HEK293 (cell line): Measurements from ENCODE around the gene SLC30A7.

Experiments used
- KLF9 ChIP-seq: fragments of 450-650 bp; formaldehyde crosslinking; IDR thresholded peaks from 2 replicates; pipeline ENCODE4 v1.5.1; 2016; ENCODE audit warnings: missing biosample characterization, missing genetic modification characterization, low read depth
- SP2 ChIP-seq: fragments of 450-650 bp; formaldehyde crosslinking; IDR thresholded peaks from 2 replicates; pipeline ENCODE4 v1.5.1; 2016; ENCODE audit warnings: missing biosample characterization, missing genetic modification characterization
- ZNF146 ChIP-seq: fragments of 450-650 bp; formaldehyde crosslinking; IDR thresholded peaks from 2 replicates; pipeline ENCODE4 v1.5.1; 2016; ENCODE audit warnings: missing biosample characterization, missing genetic modification characterization
- ZNF2 ChIP-seq: fragments of 450-650 bp; formaldehyde crosslinking; IDR thresholded peaks from 2 replicates; pipeline ENCODE4 v1.5.1; 2016; ENCODE audit warnings: missing biosample characterization, missing genetic modification characterization
- ZNF366 ChIP-seq: fragments of 450-650 bp; formaldehyde crosslinking; conservative IDR thresholded peaks from 2 replicates; pipeline ENCODE4 v1.5.1; 2016; ENCODE audit warnings: missing biosample characterization, missing genetic modification characterization
- ZNF561 ChIP-seq: fragments of 450-650 bp; IDR thresholded peaks from 2 replicates; pipeline ENCODE4 v1.5.1; 2018; ENCODE audit warnings: missing biosample characterization, missing genetic modification characterization, borderline replicate concordance
- TF ChIP-seq, protein P1 (sequence below): fragments of 450-650 bp; formaldehyde crosslinking; IDR thresholded peaks from 2 replicates; pipeline ENCODE4 v1.5.1; 2016; ENCODE audit warnings: missing biosample characterization, missing genetic modification characterization
- TF ChIP-seq, protein P2 (sequence below): fragments of 450-650 bp; formaldehyde crosslinking; IDR thresholded peaks from 2 replicates; pipeline ENCODE4 v1.5.1; 2016; ENCODE audit warnings: missing biosample characterization, missing genetic modification characterization
- TF ChIP-seq, protein P3 (sequence below): fragments of 450-650 bp; formaldehyde crosslinking; conservative IDR thresholded peaks from 2 replicates; pipeline ENCODE4 v1.5.1; 2016; ENCODE audit warnings: low read depth, missing biosample characterization, missing genetic modification characterization

DNA sequence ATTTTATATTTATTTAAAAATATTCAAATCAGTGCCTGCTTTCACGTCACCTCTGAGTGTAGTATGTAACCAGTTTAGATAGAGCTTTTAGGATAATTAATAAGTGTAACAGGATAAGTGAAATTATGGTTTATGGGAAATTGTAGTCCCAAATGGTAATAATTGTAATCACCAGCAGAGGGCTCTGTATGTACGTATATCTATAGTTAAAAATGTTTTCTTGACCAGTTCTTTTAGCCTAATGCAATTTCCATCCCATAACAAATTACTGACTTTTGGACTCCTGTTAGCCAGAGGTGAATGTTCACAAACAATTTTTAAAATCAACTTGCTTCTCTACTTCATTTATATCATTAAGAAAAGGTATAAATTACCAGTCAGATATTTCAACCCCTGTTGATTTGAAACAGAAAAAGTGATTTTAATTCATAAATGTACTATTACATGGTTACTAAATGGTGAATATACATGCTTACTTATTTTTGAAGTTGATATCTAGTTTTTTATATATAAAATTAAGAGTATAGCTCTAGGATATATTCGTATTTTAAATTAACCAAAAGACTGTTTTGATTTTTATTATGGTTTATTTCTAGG is 25.3 kb downstream of the SLC30A7 start:
- TF ChIP-seq SP2 (tag by site-specific recombination) (no peak), ZNF366 (tag by site-specific recombination) (no peak), ZNF561 (no peak), ZNF146 (tag by site-specific recombination) (no peak), KLF9 (tag by site-specific recombination) (no peak), ZNF2 (tag by site-specific recombination) (0 out of 2 replicates have a peak, but pooled peaks have one; percentile 57)
- TF ChIP-seq, protein P1, sequence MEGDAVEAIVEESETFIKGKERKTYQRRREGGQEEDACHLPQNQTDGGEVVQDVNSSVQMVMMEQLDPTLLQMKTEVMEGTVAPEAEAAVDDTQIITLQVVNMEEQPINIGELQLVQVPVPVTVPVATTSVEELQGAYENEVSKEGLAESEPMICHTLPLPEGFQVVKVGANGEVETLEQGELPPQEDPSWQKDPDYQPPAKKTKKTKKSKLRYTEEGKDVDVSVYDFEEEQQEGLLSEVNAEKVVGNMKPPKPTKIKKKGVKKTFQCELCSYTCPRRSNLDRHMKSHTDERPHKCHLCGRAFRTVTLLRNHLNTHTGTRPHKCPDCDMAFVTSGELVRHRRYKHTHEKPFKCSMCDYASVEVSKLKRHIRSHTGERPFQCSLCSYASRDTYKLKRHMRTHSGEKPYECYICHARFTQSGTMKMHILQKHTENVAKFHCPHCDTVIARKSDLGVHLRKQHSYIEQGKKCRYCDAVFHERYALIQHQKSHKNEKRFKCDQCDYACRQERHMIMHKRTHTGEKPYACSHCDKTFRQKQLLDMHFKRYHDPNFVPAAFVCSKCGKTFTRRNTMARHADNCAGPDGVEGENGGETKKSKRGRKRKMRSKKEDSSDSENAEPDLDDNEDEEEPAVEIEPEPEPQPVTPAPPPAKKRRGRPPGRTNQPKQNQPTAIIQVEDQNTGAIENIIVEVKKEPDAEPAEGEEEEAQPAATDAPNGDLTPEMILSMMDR (tag by site-specific recombination): 0 out of 2 replicates have a peak, but pooled peaks have one; percentile 8
- TF ChIP-seq, protein P2, sequence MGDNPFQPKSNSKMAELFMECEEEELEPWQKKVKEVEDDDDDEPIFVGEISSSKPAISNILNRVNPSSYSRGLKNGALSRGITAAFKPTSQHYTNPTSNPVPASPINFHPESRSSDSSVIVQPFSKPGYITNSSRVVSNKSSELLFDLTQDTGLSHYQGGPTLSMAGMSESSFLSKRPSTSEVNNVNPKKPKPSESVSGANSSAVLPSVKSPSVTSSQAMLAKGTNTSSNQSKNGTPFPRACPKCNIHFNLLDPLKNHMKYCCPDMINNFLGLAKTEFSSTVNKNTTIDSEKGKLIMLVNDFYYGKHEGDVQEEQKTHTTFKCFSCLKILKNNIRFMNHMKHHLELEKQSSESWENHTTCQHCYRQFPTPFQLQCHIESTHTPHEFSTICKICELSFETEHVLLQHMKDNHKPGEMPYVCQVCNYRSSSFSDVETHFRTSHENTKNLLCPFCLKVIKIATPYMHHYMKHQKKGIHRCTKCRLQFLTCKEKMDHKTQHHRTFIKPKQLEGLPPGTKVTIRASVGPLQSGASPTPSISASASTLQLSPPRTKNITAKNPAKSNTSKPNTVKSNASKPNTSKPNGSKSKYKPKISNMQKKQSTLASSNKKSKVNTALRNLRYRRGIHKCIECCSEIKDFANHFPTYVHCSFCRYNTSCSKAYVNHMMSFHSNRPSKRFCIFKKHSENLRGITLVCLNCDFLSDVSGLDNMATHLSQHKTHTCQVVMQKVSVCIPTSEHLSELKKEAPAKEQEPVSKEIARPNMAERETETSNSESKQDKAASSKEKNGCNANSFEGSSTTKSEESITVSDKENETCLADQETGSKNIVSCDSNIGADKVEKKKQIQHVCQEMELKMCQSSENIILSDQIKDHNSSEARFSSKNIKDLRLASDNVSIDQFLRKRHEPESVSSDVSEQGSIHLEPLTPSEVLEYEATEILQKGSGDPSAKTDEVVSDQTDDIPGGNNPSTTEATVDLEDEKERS: no peak
- TF ChIP-seq, protein P3, sequence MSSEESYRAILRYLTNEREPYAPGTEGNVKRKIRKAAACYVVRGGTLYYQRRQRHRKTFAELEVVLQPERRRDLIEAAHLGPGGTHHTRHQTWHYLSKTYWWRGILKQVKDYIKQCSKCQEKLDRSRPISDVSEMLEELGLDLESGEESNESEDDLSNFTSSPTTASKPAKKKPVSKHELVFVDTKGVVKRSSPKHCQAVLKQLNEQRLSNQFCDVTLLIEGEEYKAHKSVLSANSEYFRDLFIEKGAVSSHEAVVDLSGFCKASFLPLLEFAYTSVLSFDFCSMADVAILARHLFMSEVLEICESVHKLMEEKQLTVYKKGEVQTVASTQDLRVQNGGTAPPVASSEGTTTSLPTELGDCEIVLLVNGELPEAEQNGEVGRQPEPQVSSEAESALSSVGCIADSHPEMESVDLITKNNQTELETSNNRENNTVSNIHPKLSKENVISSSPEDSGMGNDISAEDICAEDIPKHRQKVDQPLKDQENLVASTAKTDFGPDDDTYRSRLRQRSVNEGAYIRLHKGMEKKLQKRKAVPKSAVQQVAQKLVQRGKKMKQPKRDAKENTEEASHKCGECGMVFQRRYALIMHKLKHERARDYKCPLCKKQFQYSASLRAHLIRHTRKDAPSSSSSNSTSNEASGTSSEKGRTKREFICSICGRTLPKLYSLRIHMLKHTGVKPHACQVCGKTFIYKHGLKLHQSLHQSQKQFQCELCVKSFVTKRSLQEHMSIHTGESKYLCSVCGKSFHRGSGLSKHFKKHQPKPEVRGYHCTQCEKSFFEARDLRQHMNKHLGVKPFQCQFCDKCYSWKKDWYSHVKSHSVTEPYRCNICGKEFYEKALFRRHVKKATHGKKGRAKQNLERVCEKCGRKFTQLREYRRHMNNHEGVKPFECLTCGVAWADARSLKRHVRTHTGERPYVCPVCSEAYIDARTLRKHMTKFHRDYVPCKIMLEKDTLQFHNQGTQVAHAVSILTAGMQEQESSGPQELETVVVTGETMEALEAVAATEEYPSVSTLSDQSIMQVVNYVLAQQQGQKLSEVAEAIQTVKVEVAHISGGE (tag by site-specific recombination): no peak
